Measurements from ENCODE around the gene TRERF1.

DNA sequence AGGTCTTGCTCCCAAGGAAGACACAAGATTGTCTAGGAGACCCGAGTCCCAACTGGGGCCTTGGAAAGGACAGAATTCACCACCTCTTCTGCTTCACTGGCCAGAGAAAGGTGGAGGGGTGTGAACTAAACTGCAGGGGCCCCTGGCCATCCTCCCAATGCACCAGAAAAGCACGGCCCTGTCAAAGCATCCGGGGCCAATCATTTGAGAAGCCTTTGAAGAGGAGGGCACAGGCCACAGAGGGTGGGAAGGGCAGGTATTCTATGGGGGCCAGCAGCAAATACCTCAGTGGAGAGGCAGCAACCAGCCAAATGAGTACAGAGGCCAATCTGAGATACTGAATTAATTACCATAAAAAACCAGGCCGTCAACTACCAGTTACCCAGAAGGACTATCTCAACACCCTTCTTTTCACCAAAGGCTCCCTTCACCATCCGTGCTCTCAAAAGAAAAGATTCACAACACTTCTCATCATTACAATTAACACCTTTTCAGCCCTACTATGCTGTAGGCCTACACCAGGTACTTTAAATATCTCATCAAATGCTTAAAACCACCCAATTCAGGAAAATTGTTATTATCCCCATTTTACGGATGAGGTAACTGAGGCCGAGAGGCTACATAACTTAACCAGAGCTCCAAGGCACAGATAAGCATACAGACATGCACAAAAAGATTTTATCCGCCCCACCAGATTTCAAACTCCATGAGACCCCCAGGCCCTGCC, 50.7 kb downstream of the TRERF1 start:
- TF ChIP-seq, protein P1, sequence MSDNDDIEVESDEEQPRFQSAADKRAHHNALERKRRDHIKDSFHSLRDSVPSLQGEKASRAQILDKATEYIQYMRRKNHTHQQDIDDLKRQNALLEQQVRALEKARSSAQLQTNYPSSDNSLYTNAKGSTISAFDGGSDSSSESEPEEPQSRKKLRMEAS (IDR thresholded peaks at IDR 0.05; ENCODE audit: low read depth), result no peak
- TF ChIP-seq, protein P2, sequence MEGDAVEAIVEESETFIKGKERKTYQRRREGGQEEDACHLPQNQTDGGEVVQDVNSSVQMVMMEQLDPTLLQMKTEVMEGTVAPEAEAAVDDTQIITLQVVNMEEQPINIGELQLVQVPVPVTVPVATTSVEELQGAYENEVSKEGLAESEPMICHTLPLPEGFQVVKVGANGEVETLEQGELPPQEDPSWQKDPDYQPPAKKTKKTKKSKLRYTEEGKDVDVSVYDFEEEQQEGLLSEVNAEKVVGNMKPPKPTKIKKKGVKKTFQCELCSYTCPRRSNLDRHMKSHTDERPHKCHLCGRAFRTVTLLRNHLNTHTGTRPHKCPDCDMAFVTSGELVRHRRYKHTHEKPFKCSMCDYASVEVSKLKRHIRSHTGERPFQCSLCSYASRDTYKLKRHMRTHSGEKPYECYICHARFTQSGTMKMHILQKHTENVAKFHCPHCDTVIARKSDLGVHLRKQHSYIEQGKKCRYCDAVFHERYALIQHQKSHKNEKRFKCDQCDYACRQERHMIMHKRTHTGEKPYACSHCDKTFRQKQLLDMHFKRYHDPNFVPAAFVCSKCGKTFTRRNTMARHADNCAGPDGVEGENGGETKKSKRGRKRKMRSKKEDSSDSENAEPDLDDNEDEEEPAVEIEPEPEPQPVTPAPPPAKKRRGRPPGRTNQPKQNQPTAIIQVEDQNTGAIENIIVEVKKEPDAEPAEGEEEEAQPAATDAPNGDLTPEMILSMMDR (IDR thresholded peaks at IDR 0.05), result no peak
- TF ChIP-seq, protein P3, sequence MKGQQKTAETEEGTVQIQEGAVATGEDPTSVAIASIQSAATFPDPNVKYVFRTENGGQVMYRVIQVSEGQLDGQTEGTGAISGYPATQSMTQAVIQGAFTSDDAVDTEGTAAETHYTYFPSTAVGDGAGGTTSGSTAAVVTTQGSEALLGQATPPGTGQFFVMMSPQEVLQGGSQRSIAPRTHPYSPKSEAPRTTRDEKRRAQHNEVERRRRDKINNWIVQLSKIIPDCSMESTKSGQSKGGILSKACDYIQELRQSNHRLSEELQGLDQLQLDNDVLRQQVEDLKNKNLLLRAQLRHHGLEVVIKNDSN (IDR thresholded peaks at IDR 0.05; ENCODE audit: borderline replicate concordance, low read depth), result no peak
- TF ChIP-seq POLR2AphosphoS5 (IDR thresholded peaks at IDR 0.05; ENCODE audit: low read depth, low read length), result no peak
- TF ChIP-seq TAF1 (IDR thresholded peaks at IDR 0.05; ENCODE audit: borderline replicate concordance, low read depth, low read length), result no peak
- no peak for TF ChIP-seq MEF2A (IDR thresholded peaks at IDR 0.05; ENCODE audit: borderline replicate concordance, low read depth)
- no peak for TF ChIP-seq FOXM1 (IDR thresholded peaks at IDR 0.05; ENCODE audit: low read depth)

Measured in SK-N-SH (cell line).